Measurements from ENCODE around the gene DHX35.

DNA sequence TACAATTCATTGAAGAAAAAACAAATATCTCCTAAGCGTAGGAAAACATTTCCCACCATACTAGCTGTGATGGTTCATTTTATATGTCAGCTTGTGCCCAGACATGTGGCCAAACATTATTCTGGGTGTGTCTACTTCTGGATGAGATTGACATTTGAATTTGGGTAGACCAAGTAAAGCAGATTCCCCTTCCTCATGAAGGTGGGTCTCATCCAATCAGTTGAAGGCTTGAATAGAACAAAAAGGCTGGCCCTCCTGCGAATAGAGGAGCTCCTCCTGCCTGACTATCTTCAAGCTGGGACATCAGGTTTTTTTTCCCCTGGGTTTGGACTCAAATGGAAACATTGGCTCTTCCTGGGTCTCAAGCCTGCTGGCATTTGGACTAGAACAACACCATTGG lies 113.6 kb downstream of the DHX35 start:
- TF ChIP-seq CTCF (IDR thresholded peaks at IDR 0.05) (no peak; the same call in 1 of the 2 replicates), POLR2AphosphoS5 (IDR thresholded peaks at IDR 0.05; ENCODE audit: low read depth, low read length) (no peak), TCF7L2 (IDR thresholded peaks at IDR 0.05; ENCODE audit: low read depth, low read length) (no peak), REST (IDR thresholded peaks at IDR 0.05; ENCODE audit: insufficient read depth in 1 of 2, low read depth in 2 of 2, low read length in 1 of 2) (no peak), SIN3A (IDR thresholded peaks at IDR 0.05; ENCODE audit: borderline replicate concordance, insufficient read depth, low read depth, low read length) (no peak)

Measured in Panc1 (cell line).